MG63 (cell line): ENCODE measurements around the gene ANP32E. TPM values are rescaled to one million over a fixed set of nuclear protein-coding genes. Genes with fewer than 3 reads are reported as not detected.
"Not testable (repeated sequence)": the region's sequence is repeated elsewhere in the genome, so short reads cannot be mapped to it uniquely, and the experiment has no call there.

ENCODE experiments used
- DNase-seq: peaks from one replicate; pipeline ENCODE4 v3.0.0-alpha.2; 2020
- H3K27me3 ChIP-seq: fragments of 250-450 bp; sonication (Bioruptor Pico); 2 replicates; pipeline ENCODE4 v1.5.1; 2020; ENCODE audit warnings: mild to moderate bottlenecking, moderate library complexity
- H3K36me3 ChIP-seq: fragments of 250-450 bp; sonication (Bioruptor Pico); 2 replicates; pipeline ENCODE4 v1.5.1; 2020; ENCODE audit warnings: mild to moderate bottlenecking, moderate library complexity
- H3K4me3 ChIP-seq: fragments of 250-450 bp; sonication (Bioruptor Pico); 2 replicates; pipeline ENCODE4 v1.5.1; 2020; ENCODE audit warnings: mild to moderate bottlenecking, moderate library complexity
- H3K9me3 ChIP-seq: fragments of 250-450 bp; sonication (Bioruptor Pico); 2 replicates; pipeline ENCODE4 v1.5.1; 2020; ENCODE audit warnings: mild to moderate bottlenecking, moderate library complexity
- total RNA-seq: library from RNA; depleted of rRNA; stranded (reverse); fragments of >200 nt; shearing (Covaris generic); gene quantifications from 2 replicates; pipeline ENCODE4 v1.2.3, GENCODE V29; 2014; ENCODE audit warnings: low replicate concordance

The ANP32E gene
- total RNA-seq, 1 experiment from 2014 or later, result 17.0 TPM

- H3K9me3 ChIP-seq, H3K27me3 ChIP-seq, H3K4me3 ChIP-seq, DNase-seq: not testable (repeated sequence)
- peaks cover 31% of the 10 kb centered on the region for H3K36me3 ChIP-seq
These were observed 3.0 kb downstream of the ANP32E start for GRCh38 chr1:150232921-150233320.

GRCh38 chr1:150228246-150228645 lies 7.7 kb downstream of the ANP32E start:
- H3K9me3 ChIP-seq, H3K27me3 ChIP-seq, H3K4me3 ChIP-seq, DNase-seq: not testable (repeated sequence)
- peaks cover 74% of the 10 kb centered on the region for H3K36me3 ChIP-seq

- Histone ChIP-seq H3K4me3 (no peak overlapping the region), H3K27me3 (no peaks in the 10 kb centered on the region), H3K9me3 (no peaks in the 10 kb centered on the region), H3K36me3 (peaks cover 81% of the 10 kb centered on the region)
- no peak for DNase-seq
These were observed 8.7 kb downstream of the ANP32E start for GRCh38 chr1:150227228-150227627.

GRCh38 chr1:150226486-150226885 lies 9.4 kb downstream of the ANP32E start:
- peaks cover 77% of the 10 kb centered on the region for H3K36me3 ChIP-seq
- DNase-seq, result no peak
- H3K27me3 ChIP-seq, result no peaks in the 10 kb centered on the region
- H3K9me3 ChIP-seq, result no peaks in the 10 kb centered on the region
- H3K4me3 ChIP-seq, result no peak overlapping the region

- H3K4me3 ChIP-seq, result no peak overlapping the region
- no peak for DNase-seq
- H3K9me3 ChIP-seq, result no peaks in the 10 kb centered on the region
- H3K27me3 ChIP-seq, result no peaks in the 10 kb centered on the region
- peaks cover 71% of the 10 kb centered on the region for H3K36me3 ChIP-seq
These were observed 10.4 kb downstream of the ANP32E start for GRCh38 chr1:150225546-150225945.

- no peak overlapping the region for H3K4me3 ChIP-seq
- no peaks in the 10 kb centered on the region for H3K27me3 ChIP-seq
- no peak for DNase-seq
- peaks cover 74% of the 10 kb centered on the region for H3K36me3 ChIP-seq
- no peaks in the 10 kb centered on the region for H3K9me3 ChIP-seq
These were observed 10.9 kb downstream of the ANP32E start for GRCh38 chr1:150224983-150225382.

GRCh38 chr1:150221552-150221951 lies 14.4 kb downstream of the ANP32E start:
- Histone ChIP-seq H3K27me3 (no peaks in the 10 kb centered on the region), H3K9me3 (no peaks in the 10 kb centered on the region), H3K36me3 (peaks cover 58% of the 10 kb centered on the region), H3K4me3 (no peak overlapping the region)
- no peak for DNase-seq

- DNase-seq, H3K27me3 ChIP-seq, H3K4me3 ChIP-seq, H3K9me3 ChIP-seq: not testable (repeated sequence)
- H3K36me3 ChIP-seq, result peaks cover 21% of the 10 kb centered on the region
These were observed 20.1 kb downstream of the ANP32E start for GRCh38 chr1:150215855-150216254.

GRCh38 chr1:150214099-150214756 lies 21.7 kb downstream of the ANP32E start:
- not testable (repeated sequence) for H3K36me3 ChIP-seq, DNase-seq, H3K9me3 ChIP-seq, H3K27me3 ChIP-seq
- peak overlapping the region; percentile 48 for H3K4me3 ChIP-seq

GRCh38 chr1:150213170-150214098 lies 22.5 kb downstream of the ANP32E start:
- DNase-seq, result peak; percentile 97
- Histone ChIP-seq H3K9me3 (no peaks in the 10 kb centered on the region), H3K36me3 (peaks cover under 1% of the 10 kb centered on the region), H3K4me3 (peak overlapping the region; percentile 48), H3K27me3 (no peaks in the 10 kb centered on the region; the same call in 1 of the 2 replicates)

GRCh38 chr1:150212070-150212469 lies 23.8 kb downstream of the ANP32E start:
- Histone ChIP-seq H3K9me3 (no peaks in the 10 kb centered on the region), H3K27me3 (no peaks in the 10 kb centered on the region; the same call in 1 of the 2 replicates), H3K36me3 (no peaks in the 10 kb centered on the region; the same call in 1 of the 2 replicates), H3K4me3 (no peak overlapping the region)
- no peak for DNase-seq

GRCh38 chr1:150210706-150211105 lies 25.2 kb downstream of the ANP32E start:
- H3K4me3 ChIP-seq, result no peak overlapping the region
- no peaks in the 10 kb centered on the region; the same call in 1 of the 2 replicates for H3K27me3 ChIP-seq
- DNase-seq, result no peak
- H3K36me3 ChIP-seq, result no peaks in the 10 kb centered on the region
- no peaks in the 10 kb centered on the region for H3K9me3 ChIP-seq

GRCh38 chr1:150210091-150210490 lies 25.8 kb downstream of the ANP32E start:
- H3K9me3 ChIP-seq, result no peaks in the 10 kb centered on the region
- no peak overlapping the region for H3K4me3 ChIP-seq
- DNase-seq, result no peak

GRCh38 chr1:150208460-150208859 lies 27.5 kb downstream of the ANP32E start:
- not testable (repeated sequence) for H3K4me3 ChIP-seq, H3K36me3 ChIP-seq, DNase-seq, H3K9me3 ChIP-seq, H3K27me3 ChIP-seq

More at GRCh38 chr1:150210091-150210490, 25.8 kb downstream of the ANP32E start:
- Histone ChIP-seq H3K36me3 (no peaks in the 10 kb centered on the region), H3K27me3 (no peaks in the 10 kb centered on the region; the same call in 1 of the 2 replicates)

- Histone ChIP-seq H3K27me3 (no peaks in the 10 kb centered on the region; the same call in 1 of the 2 replicates), H3K9me3 (no peaks in the 10 kb centered on the region), H3K36me3 (no peaks in the 10 kb centered on the region), H3K4me3 (no peak overlapping the region)
- no peak for DNase-seq
These were observed 28.5 kb downstream of the ANP32E start for GRCh38 chr1:150207281-150207971.

GRCh38 chr1:150196417-150196816 lies 39.5 kb downstream of the ANP32E start:
- DNase-seq, result no peak
- Histone ChIP-seq H3K4me3 (no peak overlapping the region), H3K9me3 (peaks cover 6% of the 10 kb centered on the region), H3K36me3 (no peaks in the 10 kb centered on the region), H3K27me3 (no peaks in the 10 kb centered on the region)
